HEK293T (cell line): Measurements from ENCODE around the gene WRNIP1.

ENCODE experiments used
- CTCF ChIA-PET: fragments of 350-600 bp; formaldehyde crosslinking; extraction: SDS; loops from one replicate; lab custom pipeline; 2021; ENCODE audit warnings: antibody characterized with exemption, inconsistent platforms; lab: Yijun Ruan, JAX
- POLR2A ChIA-PET: fragments of 350-600 bp; formaldehyde crosslinking; extraction: SDS; loops from one replicate; lab custom pipeline; 2020; ENCODE audit warnings: antibody characterized with exemption, inconsistent platforms; lab: Yijun Ruan, JAX
- DNase-seq: peaks from one replicate; pipeline ENCODE4 v3.0.0; 2012; ENCODE audit warnings: mixed read lengths; ENCODE audit errors: extremely low spot score
- ARNT ChIP-seq: fragments of 450-650 bp; IDR thresholded peaks from 2 replicates; pipeline ENCODE4 v1.6.1; 2017; ENCODE audit warnings: mild to moderate bottlenecking
- BHLHE40 ChIP-seq: fragments of 450-650 bp; IDR thresholded peaks from 2 replicates; pipeline ENCODE4 v1.6.1; 2016; ENCODE audit warnings: mild to moderate bottlenecking, moderate library complexity, borderline replicate concordance
- CTBP1 ChIP-seq: fragments of 450-650 bp; IDR thresholded peaks from 2 replicates; pipeline ENCODE4 v1.6.1; 2016; ENCODE audit warnings: borderline replicate concordance
- ELF4 ChIP-seq: fragments of 450-650 bp; IDR thresholded peaks from 2 replicates; pipeline ENCODE4 v1.6.1; 2017; ENCODE audit warnings: antibody characterized with exemption
- FOXA1 ChIP-seq: fragments of 450-650 bp; IDR thresholded peaks from 2 replicates; pipeline ENCODE4 v1.6.1; 2016; ENCODE audit warnings: mild to moderate bottlenecking
- FOXK2 ChIP-seq: fragments of 450-650 bp; IDR thresholded peaks from 2 replicates; pipeline ENCODE4 v1.6.1; 2016; ENCODE audit warnings: mild to moderate bottlenecking
- FOXM1 ChIP-seq: fragments of 450-650 bp; IDR thresholded peaks from 2 replicates; pipeline ENCODE4 v1.6.1; 2017; ENCODE audit warnings: mild to moderate bottlenecking, borderline replicate concordance
- HDGF ChIP-seq: fragments of 450-650 bp; IDR thresholded peaks from 2 replicates; pipeline ENCODE4 v1.6.1; 2017; ENCODE audit warnings: antibody characterized with exemption, borderline replicate concordance
- L3MBTL2 ChIP-seq: fragments of 450-650 bp; conservative IDR thresholded peaks from 2 replicates; pipeline ENCODE4 v1.6.1; 2016; ENCODE audit warnings: mild to moderate bottlenecking
- LEF1 ChIP-seq: fragments of 450-650 bp; IDR thresholded peaks from 2 replicates; pipeline ENCODE4 v1.6.1; 2017; ENCODE audit warnings: mild to moderate bottlenecking, borderline replicate concordance
- NFRKB ChIP-seq: fragments of 450-650 bp; IDR thresholded peaks from 2 replicates; pipeline ENCODE4 v1.6.1; 2016; ENCODE audit warnings: mild to moderate bottlenecking, moderate library complexity
- PKNOX1 ChIP-seq: fragments of 450-650 bp; IDR thresholded peaks from 2 replicates; pipeline ENCODE4 v1.6.1; 2016
- SP1 ChIP-seq: fragments of 450-650 bp; IDR thresholded peaks from 2 replicates; pipeline ENCODE4 v1.6.1; 2017
- SUZ12 ChIP-seq: fragments of 450-650 bp; IDR thresholded peaks from 2 replicates; pipeline ENCODE4 v1.6.1; 2016; ENCODE audit warnings: mild to moderate bottlenecking
- TARDBP ChIP-seq: fragments of 450-650 bp; IDR thresholded peaks from 2 replicates; pipeline ENCODE4 v1.6.1; 2016
- ZNF384 ChIP-seq: fragments of 450-650 bp; IDR thresholded peaks from 2 replicates; pipeline ENCODE4 v1.6.1; 2016

Gene WRNIP1

GRCh38 chr6:2750832-2751231, 14.4 kb upstream of the WRNIP1 start, which contains the start of gene MYLK4:
MYLK4 (minus strand) TSS chr6:2750922; CDS start chr6:2749294, 1,628 bp downstream.
- ChIA-PET POLR2A (interaction anchor here (0.9 kb wide), 1 partner anchor 13 kb away, joined by 4 read pairs; no protein-coding TSS in a partner anchor), CTCF (interaction anchor here (0.6 to 4.0 kb wide), 12 partner anchors 8 to 239 kb away, joined by 3 to 46 read pairs (median 4); no protein-coding TSS in a partner anchor)
- no peak for TF ChIP-seq SUZ12
- no peak for DNase-seq

GRCh38 chr6:2751871-2752270, 13.3 kb upstream of the WRNIP1 start:
- TF ChIP-seq ARNT (no peak), SUZ12 (no peak), HDGF (no peak)
- ChIA-PET POLR2A (interaction anchor here (0.7 kb wide), 1 partner anchor 14 kb away, joined by 3 read pairs; no protein-coding TSS in a partner anchor), CTCF (interaction anchor here (4.0 kb wide), 1 partner anchor 13 kb away, joined by 46 read pairs; no protein-coding TSS in a partner anchor)
- no peak for DNase-seq

- TF ChIP-seq SP1 (no peak), NFRKB (no peak), FOXK2 (no peak), SUZ12 (no peak), ARNT (no peak), FOXA1 (no peak), PKNOX1 (no peak), ZNF384 (no peak), BHLHE40 (no peak), ELF4 (no peak), CTBP1 (no peak), L3MBTL2 (no peak), HDGF (no peak), FOXM1 (no peak), LEF1 (no peak), TARDBP (no peak)
- POLR2A ChIA-PET = no interaction called here
- no peak for DNase-seq
- CTCF ChIA-PET = interaction anchor here (0.6 kb wide), 1 partner anchor 43 kb away, joined by 3 read pairs; no protein-coding TSS in a partner anchor
Measured at GRCh38 chr6:2752477-2753109, 12.6 kb upstream of the WRNIP1 start.

- ChIA-PET CTCF (interaction anchor here (0.6 kb wide), 1 partner anchor 42 kb away, joined by 3 read pairs; no protein-coding TSS in a partner anchor), POLR2A (no interaction called here)
- TF ChIP-seq LEF1 = no peak
- TF ChIP-seq L3MBTL2 = no peak
- no peak for TF ChIP-seq FOXA1
- no peak for TF ChIP-seq SUZ12
- TF ChIP-seq ZNF384 = no peak
- TF ChIP-seq CTBP1 = no peak
- no peak for TF ChIP-seq FOXK2
- no peak for TF ChIP-seq NFRKB
- no peak for TF ChIP-seq BHLHE40
- no peak for TF ChIP-seq SP1
- no peak for TF ChIP-seq ELF4
- TF ChIP-seq TARDBP = no peak
- TF ChIP-seq PKNOX1 = no peak
- TF ChIP-seq FOXM1 = no peak
- TF ChIP-seq ARNT = no peak
- no peak for TF ChIP-seq HDGF
Measured at GRCh38 chr6:2753110-2753489, 12.1 kb upstream of the WRNIP1 start.

GRCh38 chr6:2753743-2754142, 11.4 kb upstream of the WRNIP1 start:
- TF ChIP-seq BHLHE40 (no peak), ELF4 (no peak), L3MBTL2 (no peak), NFRKB (no peak), FOXK2 (no peak), PKNOX1 (no peak), LEF1 (no peak), ARNT (no peak), FOXA1 (no peak), TARDBP (no peak), CTBP1 (no peak), FOXM1 (no peak)
- ChIA-PET CTCF (no interaction called here), POLR2A (no interaction called here)
- DNase-seq = no peak

More at GRCh38 chr6:2753110-2753489, 12.1 kb upstream of the WRNIP1 start:
- no peak for DNase-seq

- ChIA-PET POLR2A (no interaction called here), CTCF (no interaction called here)
- TF ChIP-seq SUZ12 (no peak), HDGF (no peak), LEF1 (no peak), PKNOX1 (no peak), ARNT (no peak), CTBP1 (no peak), SP1 (no peak), ELF4 (no peak), FOXA1 (no peak), L3MBTL2 (no peak), FOXM1 (no peak), BHLHE40 (no peak), TARDBP (no peak)
- no peak for DNase-seq
Measured at GRCh38 chr6:2754393-2754792, 10.8 kb upstream of the WRNIP1 start.
